K562 (cell line): ENCODE measurements around the gene SNU13. TPM values are rescaled to one million over a fixed set of nuclear protein-coding genes. Genes with fewer than 3 reads are reported as not detected.

Source experiments
- BCOR ChIP-seq: fragments of 450-650 bp; IDR thresholded peaks from 2 replicates; pipeline ENCODE4 v1.6.1; 2016
- CBX3 ChIP-seq, 2 experiments: IDR thresholded peaks; 1 replicate in 1 of 2; 2 replicates in 1 of 2; pipeline ENCODE4 v1.6.1; 2012; ENCODE audit warnings: inconsistent platforms in 2 of 2, low read length in 2 of 2, borderline replicate concordance in 1 of 2, control low read depth in 1 of 2
- CSDE1 ChIP-seq, 2 experiments: fragments of 450-650 bp; IDR thresholded peaks; 2 replicates each; pipeline ENCODE4 v1.6.1; 2016; ENCODE audit warnings: mild to moderate bottlenecking in 1 of 2
- ESRRA ChIP-seq: fragments of 450-650 bp; IDR thresholded peaks from 2 replicates; pipeline ENCODE4 v1.6.1; 2014; ENCODE audit warnings: low read depth, mild to moderate bottlenecking, moderate library complexity, borderline replicate concordance
- ETS2 ChIP-seq: IDR thresholded peaks from 2 replicates; pipeline ENCODE4 v1.6.1; 2016; ENCODE audit warnings: borderline replicate concordance, missing genetic modification characterization, mild to moderate bottlenecking, moderate library complexity, missing compliant biosample characterization; ENCODE audit not compliant: poor library complexity, severe bottlenecking
- FOXO4 ChIP-seq: fragments of 450-650 bp; formaldehyde crosslinking; IDR thresholded peaks from 2 replicates; pipeline ENCODE4 v1.4.0; 2020; ENCODE audit warnings: mild to moderate bottlenecking, moderate library complexity
- GTF2E2 ChIP-seq: fragments of 200-800 bp; sonication (Bioruptor generic); IDR thresholded peaks from 2 replicates; pipeline ENCODE4 v1.6.1; 2016; ENCODE audit warnings: missing genetic modification characterization, missing compliant biosample characterization
- HMG20A ChIP-seq: fragments of 450-650 bp; formaldehyde crosslinking; conservative IDR thresholded peaks from 2 replicates; pipeline ENCODE4 v1.4.0; 2020; ENCODE audit warnings: mild to moderate bottlenecking, mixed read lengths
- ILK ChIP-seq: fragments of 450-650 bp; IDR thresholded peaks from 2 replicates; pipeline ENCODE4 v1.6.1; 2016; ENCODE audit warnings: missing genetic modification characterization, low read depth, mild to moderate bottlenecking, missing compliant biosample characterization, moderate library complexity, borderline replicate concordance
- MTA3 ChIP-seq: fragments of 450-650 bp; formaldehyde crosslinking; IDR thresholded peaks from 2 replicates; pipeline ENCODE4 v1.6.1; 2017; ENCODE audit warnings: mild to moderate bottlenecking, borderline replicate concordance
- MYC ChIP-seq, 2 experiments: fragments of 250-450 bp in 1 of 2; sonication (Bioruptor Pico) in 1 of 2; IDR thresholded peaks; 2 replicates each; pipeline versions ENCODE4 v1.5.1 to v1.6.1; 2012 to 2021; ENCODE audit warnings: low read depth in 2 of 2, borderline replicate concordance in 1 of 2, improper control_type of control experiment in 1 of 2, low read length in 1 of 2, mild to moderate bottlenecking in 1 of 2, moderate library complexity in 1 of 2
- MYNN ChIP-seq, 2 experiments: sonication (generic); formaldehyde crosslinking in 1 of 2; IDR thresholded peaks; 2 replicates each; pipeline versions ENCODE4 v1.5.0 to v1.6.1; 2016 to 2020; ENCODE audit warnings: antibody characterized with exemption in 1 of 2, missing genetic modification reagents in 1 of 2
- NUFIP1 ChIP-seq: fragments of 450-650 bp; IDR thresholded peaks from 2 replicates; pipeline ENCODE4 v1.6.1; 2018; ENCODE audit not compliant: partially characterized antibody
- STAG1 ChIP-seq: sonication (generic); formaldehyde crosslinking; IDR thresholded peaks from 2 replicates; pipeline ENCODE4 v1.5.0; 2020; ENCODE audit warnings: missing genetic modification reagents, borderline replicate concordance
- XRCC3 ChIP-seq: fragments of 450-650 bp; IDR thresholded peaks from 2 replicates; pipeline ENCODE4 v1.6.1; 2017; ENCODE audit warnings: mild to moderate bottlenecking, moderate library complexity
- ZNF224 ChIP-seq: sonication (generic); formaldehyde crosslinking; IDR thresholded peaks from 2 replicates; pipeline ENCODE4 v1.8.0; 2022; ENCODE audit warnings: mild to moderate bottlenecking, missing genetic modification reagents
- polyA plus RNA-seq, 8 experiments: library from polyadenylated mRNA; depleted of rRNA in 4 of 8; stranded (reverse) in 5 of 8; unstranded in 3 of 8; fragments of >200 nt; fragmentation: Nextera tagmentation in 2 of 8; fragmentation: Illumina TruSeq in 1 of 8; extraction: Ambion mirVana in 2 of 8; extraction: Trizol in 1 of 8; gene quantifications; 2 replicates each; pipeline versions ENCODE4 v1.2.1 to v1.2.3, GENCODE V29; 2011 to 2014; ENCODE audit warnings: inconsistent platforms in 1 of 8, missing spikeins in 1 of 8
- total RNA-seq, 7 experiments: library from RNA; depleted of rRNA in 6 of 7; stranded (reverse); fragments of >200 nt in 6 of 7; fragmentation: Illumina TruSeq in 2 of 7; extraction: Trizol in 2 of 7; gene quantifications; 2 replicates each; pipeline versions ENCODE4 v1.2.1 to v1.2.3, GENCODE V29; 2011 to 2021; ENCODE audit warnings: low replicate concordance in 1 of 7
- TF ChIP-seq, protein P1 (sequence below): fragments of 450-650 bp; IDR thresholded peaks from 2 replicates; pipeline ENCODE4 v1.6.1; 2018; ENCODE audit not compliant: partially characterized antibody
- TF ChIP-seq, protein P2 (sequence below), 2 experiments: IDR thresholded peaks in 1 of 2; conservative IDR thresholded peaks in 1 of 2; 2 replicates each; pipeline ENCODE4 v1.6.1; 2016; ENCODE audit warnings: low read depth in 2 of 2, mild to moderate bottlenecking in 1 of 2, missing compliant biosample characterization in 1 of 2, missing genetic modification characterization in 1 of 2, moderate library complexity in 1 of 2

Gene SNU13
- total and polyA plus RNA-seq, 9 of the 15 experiments (the other 6 are each of a cell fraction or from before 2014, with no cell fraction given), result 185 to 981 (median 283) TPM

- TF ChIP-seq, protein P1, sequence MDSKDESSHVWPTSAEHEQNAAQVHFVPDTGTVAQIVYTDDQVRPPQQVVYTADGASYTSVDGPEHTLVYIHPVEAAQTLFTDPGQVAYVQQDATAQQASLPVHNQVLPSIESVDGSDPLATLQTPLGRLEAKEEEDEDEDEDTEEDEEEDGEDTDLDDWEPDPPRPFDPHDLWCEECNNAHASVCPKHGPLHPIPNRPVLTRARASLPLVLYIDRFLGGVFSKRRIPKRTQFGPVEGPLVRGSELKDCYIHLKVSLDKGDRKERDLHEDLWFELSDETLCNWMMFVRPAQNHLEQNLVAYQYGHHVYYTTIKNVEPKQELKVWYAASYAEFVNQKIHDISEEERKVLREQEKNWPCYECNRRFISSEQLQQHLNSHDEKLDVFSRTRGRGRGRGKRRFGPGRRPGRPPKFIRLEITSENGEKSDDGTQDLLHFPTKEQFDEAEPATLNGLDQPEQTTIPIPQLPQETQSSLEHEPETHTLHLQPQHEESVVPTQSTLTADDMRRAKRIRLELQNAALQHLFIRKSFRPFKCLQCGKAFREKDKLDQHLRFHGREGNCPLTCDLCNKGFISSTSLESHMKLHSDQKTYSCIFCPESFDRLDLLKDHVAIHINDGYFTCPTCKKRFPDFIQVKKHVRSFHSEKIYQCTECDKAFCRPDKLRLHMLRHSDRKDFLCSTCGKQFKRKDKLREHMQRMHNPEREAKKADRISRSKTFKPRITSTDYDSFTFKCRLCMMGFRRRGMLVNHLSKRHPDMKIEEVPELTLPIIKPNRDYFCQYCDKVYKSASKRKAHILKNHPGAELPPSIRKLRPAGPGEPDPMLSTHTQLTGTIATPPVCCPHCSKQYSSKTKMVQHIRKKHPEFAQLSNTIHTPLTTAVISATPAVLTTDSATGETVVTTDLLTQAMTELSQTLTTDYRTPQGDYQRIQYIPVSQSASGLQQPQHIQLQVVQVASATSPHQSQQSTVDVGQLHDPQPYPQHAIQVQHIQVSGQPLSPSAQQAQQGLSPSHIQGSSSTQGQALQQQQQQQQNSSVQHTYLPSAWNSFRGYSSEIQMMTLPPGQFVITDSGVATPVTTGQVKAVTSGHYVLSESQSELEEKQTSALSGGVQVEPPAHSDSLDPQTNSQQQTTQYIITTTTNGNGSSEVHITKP, result no peak
- peak; percentile 76; the same call in 1 of the 2 replicates for TF ChIP-seq MTA3
- TF ChIP-seq ETS2 (tag), result no peak
- TF ChIP-seq FOXO4, result no peak
- peak; percentile 94 for TF ChIP-seq GTF2E2
- TF ChIP-seq ZNF224 (CRISPR knock-in tag), result no peak
- no peak for TF ChIP-seq ILK (tag)
- TF ChIP-seq MYNN (IDR thresholded peaks at IDR 0.05), result no peak
- TF ChIP-seq MYNN (CRISPR knock-in tag; IDR thresholded peaks at IDR 0.05), result no peak
- TF ChIP-seq NUFIP1, result no peak
- TF ChIP-seq CSDE1 (IDR thresholded peaks at IDR 0.05), result no peak
- TF ChIP-seq CBX3 (IDR thresholded peaks at IDR 0.05; ENCODE audit: borderline replicate concordance in 1 of 2, low read length in 2 of 2), result no peak; a peak in 1 of 3 replicates
- TF ChIP-seq ESRRA, result peak; percentile 55; the same call in 1 of the 2 replicates
- TF ChIP-seq HMG20A, result no peak
- peak; percentile 82 for TF ChIP-seq MYC (IDR thresholded peaks at IDR 0.05; ENCODE audit: low read depth, low read length)
- TF ChIP-seq MYC (CRISPR knock-in tag; IDR thresholded peaks at IDR 0.05; ENCODE audit: borderline replicate concordance, low read depth), result no peak
- no peak for TF ChIP-seq XRCC3
- TF ChIP-seq, protein P2, sequence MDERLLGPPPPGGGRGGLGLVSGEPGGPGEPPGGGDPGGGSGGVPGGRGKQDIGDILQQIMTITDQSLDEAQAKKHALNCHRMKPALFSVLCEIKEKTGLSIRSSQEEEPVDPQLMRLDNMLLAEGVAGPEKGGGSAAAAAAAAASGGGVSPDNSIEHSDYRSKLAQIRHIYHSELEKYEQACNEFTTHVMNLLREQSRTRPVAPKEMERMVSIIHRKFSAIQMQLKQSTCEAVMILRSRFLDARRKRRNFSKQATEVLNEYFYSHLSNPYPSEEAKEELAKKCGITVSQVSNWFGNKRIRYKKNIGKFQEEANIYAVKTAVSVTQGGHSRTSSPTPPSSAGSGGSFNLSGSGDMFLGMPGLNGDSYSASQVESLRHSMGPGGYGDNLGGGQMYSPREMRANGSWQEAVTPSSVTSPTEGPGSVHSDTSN (CRISPR knock-in tag; IDR thresholded peaks at IDR 0.05; ENCODE audit: low read depth), result no peak
- TF ChIP-seq, protein P2 (tag; conservative IDR thresholded peaks at IDR 0.05; ENCODE audit: low read depth), result no peak
- peak; percentile 9; the same call in 1 of the 2 replicates for TF ChIP-seq BCOR
- no peak for TF ChIP-seq STAG1 (CRISPR knock-in tag)
These were observed at the start of gene SNU13 (continued) for GRCh38 chr22:41688365-41689211.
